Fibroblast of the conjunctiva (primary cell): ENCODE data around the gene AUTS2.
A peak's percentile ranks its signal among the peaks of the same experiment; 100 is the strongest.
"Not testable (repeated sequence)": the region's sequence is repeated elsewhere in the genome, so short reads cannot be mapped to it uniquely, and the experiment has no call there.

Experiments
- DNase-seq: peaks from one replicate; pipeline ENCODE4 v3.0.0-alpha.2; 2010; ENCODE audit warnings: low read depth

Gene AUTS2

DNA sequence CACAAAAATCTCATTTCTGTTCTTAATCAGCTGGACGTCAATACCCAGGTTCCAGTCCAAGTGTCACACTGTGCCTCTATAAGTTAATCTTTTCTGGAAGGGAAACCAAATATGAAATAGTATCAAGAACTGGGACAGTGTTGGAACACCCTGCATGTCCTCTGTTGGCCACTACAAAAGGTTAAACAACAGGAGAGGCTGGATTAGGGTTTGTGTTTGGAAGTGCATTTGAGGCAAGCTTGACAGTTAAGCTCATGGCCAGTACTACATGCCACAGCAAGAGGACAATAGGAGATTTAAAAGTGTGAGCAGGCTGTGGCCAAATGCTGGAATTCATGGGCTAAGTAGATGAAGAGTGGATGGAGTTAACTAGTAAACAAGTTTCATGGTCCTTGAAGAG lies 751.5 kb downstream of the AUTS2 start:
- DNase-seq, result no peak

DNA sequence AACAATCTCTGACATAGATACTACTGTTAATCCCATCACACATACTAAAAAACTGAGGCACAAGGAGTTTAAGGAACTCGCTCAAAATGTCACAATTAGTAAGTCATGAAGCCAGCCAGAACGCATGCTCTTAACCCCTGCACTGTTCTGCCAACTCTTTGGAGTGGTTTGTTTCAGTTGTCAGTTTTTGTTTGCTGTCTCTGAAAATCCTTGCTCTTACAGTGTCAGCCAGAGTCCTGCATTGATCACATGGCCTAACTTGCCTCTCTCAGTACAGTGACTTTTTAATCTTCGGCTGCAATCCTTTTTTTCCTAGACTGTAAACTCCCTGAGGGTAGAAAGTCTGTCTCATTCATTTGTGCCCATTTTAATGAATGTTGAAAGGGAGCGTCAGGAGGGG lies 753.8 kb downstream of the AUTS2 start:
- no peak for DNase-seq

DNA sequence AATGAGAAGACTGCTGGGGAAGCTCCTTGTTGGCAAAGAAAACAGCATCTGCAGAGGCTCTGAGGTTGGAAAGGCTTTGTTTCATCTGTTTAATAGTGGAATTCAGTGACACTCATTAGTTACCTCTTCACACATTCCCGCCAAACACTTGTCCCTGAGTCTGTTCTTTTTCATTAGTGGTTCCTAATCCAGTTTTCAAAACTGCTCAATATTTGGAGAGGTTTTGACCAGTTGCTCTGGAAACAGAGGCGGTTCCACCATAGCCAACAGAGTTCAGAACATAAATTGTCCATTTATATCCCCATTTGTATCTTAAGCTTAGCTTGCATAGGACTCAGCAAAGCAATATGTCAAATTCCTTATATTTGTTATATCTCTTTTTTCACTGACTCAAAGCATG lies 754.6 kb downstream of the AUTS2 start:
- no peak for DNase-seq

DNA sequence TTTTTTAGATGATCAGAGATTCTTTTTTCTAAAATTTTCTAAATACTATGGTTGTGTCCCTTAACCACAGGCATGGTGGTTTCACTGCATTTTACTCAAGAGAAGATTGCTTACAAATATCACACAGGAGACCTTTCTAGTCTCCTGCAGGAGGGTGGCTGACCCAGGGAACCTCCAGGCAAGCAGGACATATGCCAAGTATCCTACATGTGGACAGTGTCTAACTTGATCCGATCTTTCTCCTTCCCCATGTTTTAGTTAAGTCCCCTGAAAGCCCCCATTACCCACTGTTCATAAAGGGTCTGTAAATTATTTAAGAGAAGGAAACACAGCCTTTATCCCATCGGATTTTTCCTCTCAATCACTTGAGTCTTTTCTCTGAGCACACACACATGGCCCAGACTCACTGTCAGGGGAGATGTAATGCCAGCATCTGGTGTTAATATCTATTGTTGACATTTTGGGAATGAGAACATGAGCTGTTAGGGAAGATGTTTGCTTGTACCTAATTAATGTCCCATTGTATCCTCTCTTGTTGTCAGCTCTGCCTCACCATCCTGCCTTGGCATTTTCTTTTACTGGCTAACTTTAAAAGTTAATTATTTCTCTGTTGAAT lies 755.2 kb downstream of the AUTS2 start:
- DNase-seq, result peak; percentile 28

DNA sequence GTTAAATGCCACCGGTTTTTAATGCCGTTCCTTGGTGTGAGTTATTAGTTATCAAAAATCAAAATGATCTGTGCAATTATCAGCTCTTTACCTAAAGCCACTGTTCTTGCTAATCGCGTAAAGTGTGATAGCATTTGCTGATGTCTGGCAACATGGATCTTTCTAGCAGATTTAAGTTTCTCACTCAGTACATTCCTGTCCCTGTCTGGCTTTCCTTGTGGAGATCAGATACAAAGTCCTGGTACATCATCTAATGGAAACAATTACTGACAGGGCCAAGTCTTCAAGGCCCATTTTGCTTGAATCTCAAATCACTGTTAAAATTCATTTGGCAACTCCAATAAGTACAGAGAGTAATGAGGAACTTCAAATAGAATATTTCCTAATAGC lies 755.7 kb downstream of the AUTS2 start:
- DNase-seq, result no peak

DNA sequence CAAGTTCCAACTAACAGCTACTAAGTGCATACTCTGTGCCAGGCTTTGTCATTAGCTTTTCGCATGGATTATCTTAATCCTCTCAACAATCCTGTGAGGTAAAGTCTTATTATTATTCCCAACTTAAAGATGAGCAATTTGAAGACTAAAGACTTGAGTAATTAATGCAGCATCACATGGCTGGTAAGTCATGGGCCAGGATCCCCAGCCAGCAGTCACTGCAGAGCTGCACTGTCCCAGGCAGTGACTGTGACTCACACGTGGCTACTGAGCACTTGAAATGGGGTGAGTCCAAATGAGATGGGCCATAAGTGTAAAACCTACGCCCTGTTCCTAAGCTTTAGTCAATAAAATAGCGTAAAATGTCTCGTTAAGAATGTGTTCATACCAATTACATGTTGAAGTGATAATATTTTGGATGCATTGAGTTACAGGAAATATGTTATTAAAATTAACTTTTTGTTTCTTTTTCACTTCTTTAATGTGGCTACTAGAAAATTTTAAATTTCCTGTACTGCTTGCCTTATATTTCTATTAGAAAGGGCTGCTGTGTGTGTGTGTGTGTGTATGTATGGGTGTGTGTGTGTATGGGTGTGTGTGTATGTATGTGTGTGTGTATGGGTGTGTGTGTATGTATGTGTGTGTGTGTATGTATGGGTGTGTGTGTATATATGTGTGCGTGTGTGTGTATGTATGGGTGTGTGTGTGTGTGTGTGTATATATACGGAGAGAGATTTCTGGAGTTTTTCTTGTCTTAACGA lies 756.3 kb downstream of the AUTS2 start:
- DNase-seq, result no peak

DNA sequence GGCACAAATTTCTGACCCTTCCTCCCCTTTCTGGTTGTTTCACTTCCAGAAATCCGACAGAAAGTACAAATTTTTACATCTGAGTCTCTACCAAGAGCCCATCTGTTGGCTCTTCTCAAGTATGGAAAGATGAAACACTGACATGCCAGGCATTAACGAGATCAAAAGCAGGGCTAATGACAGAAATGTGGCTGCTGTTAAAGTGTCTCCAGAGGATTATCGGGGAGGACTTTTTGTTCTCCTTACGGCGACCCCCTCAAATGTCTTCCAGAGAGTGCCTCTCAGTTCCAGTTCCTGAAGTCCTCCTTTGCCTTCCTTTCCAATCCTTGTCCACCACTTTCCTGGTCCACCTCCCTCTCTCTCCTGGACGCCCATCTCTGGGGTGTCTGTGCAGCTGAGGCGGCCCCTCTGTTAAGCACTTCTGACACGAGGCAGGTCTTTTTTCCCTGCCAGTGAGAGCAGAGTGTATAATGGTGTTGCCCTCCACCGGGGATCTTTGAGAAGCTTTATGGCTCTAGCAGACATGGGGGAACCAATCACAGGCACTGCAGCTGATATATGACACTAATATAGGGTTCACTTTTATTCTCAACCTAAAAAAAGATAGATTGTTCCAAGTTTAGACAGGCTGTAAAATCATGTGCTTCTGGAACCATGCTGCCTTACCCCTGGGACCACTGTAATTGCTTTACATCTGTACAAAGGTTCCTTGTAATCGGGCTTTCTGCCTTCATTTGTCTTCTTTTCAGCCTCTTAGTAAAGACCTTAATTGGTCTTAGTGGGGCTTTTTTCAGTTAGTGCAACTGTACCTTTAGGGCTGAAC lies 757.1 kb downstream of the AUTS2 start:
- no peak for DNase-seq

DNA sequence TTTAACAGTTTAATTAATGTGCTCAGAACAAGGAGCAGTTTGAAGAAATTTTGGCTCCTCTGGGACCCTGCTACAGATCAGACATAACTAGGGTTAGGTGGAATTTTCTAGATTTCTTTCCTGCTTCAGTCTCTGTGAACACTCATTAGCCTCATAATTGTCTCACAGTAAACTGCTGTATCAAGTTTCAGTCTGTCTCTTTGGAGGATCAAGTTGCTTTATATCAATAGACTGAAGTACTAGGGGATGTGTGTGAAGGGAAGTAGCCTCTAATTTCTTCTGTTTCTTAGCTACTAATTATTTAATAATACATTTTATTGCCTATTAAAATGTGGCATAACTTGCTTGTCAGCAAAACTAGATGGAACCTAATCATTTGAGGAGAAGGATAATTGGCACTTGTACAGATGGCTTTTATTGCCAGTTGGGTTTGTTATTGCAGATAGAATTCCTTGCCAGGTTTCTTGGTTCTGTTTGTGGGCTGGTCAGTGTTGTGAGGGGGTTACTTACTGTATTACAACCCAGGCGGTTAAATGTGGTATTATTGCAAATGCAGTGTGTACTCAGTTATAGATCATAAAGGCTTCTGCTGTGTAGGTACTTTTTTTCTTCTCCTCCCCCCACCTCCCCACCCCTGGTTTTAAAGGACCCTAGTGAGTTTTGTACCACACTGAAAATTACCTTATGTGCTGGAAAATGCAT lies 758.0 kb downstream of the AUTS2 start:
- DNase-seq, result no peak

DNA sequence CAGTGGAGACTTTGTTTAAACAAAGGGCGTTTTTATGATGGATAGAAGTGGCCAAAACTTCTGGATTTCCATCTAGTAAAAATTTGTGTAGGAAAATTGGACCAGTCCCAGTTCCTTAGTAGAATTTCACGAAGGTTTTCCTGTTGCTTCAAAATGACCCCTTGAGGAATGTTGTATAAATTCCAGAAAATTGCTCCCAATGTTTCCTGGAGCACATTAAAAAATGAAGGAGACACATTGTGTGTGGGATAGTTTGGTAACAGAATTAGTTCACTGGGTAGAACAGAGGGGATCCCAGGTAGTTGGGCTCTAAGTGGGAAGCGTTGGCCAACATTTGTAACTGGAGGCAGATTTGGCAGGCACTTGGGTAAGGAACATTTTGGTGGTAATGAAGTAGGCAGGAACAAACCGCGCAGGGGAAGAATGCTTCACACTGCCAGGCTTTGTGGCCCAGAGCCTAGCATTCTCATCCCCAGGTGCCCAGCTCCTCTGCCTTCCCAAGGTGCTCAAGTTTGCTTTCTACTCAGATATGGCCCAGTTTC lies 758.6 kb downstream of the AUTS2 start:
- DNase-seq, result no peak

DNA sequence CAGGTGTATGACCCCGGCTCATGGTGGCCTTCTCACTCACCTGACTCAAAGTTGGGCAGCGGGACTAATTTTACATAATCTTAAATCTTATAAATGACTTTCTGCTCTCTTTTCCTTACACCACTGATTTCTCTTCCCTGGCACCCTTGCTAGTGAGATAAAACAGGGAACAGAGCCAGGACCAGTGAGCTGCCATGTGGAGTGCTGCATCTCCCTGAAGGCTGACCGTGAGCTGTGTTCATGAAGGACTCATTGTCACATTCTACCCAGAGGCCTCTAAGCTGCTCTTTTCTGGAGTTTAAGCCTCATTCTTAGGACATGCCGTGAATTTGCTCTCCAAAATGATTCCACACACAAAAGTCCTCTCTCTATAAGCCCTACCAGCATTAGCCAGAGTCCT lies 762.3 kb downstream of the AUTS2 start:
- DNase-seq, result no peak

DNA sequence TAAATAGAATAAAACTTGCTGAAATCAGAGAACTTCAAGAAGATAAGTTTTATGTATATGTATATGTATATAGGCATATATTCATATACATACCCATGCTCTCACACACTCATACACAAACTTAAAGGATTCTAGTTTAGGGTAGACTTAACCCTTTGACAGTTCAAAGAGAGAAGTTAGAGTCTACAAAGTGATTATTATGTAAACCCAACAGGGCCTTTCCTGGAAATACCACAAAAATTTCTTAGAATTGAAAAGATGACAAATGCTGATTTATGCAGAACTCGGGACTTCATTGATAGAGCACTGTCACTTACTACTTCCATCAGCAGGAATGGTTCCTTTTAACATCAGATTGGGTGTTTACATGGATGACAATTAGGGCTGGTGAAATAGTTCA lies 763.5 kb downstream of the AUTS2 start:
- no peak for DNase-seq

DNA sequence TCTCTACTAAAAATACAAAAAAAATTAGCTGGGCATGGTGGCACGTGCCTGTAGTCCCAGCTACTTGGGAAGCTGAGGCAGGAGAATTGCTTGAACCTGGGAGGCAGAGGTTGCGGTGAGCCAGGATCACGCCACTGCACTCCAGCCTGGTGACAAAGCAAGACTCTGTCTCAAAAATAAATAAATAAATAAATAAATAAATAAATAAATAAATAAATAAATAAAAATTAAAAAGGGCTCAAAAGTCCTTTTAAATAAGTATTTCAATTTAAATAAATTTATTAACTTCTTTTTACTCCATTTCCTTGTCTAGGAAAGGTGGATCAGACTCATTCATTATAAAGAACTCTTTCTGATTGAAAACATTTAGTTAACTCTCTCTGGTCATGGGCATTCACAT lies 766.1 kb downstream of the AUTS2 start:
- not testable (repeated sequence) for DNase-seq

DNA sequence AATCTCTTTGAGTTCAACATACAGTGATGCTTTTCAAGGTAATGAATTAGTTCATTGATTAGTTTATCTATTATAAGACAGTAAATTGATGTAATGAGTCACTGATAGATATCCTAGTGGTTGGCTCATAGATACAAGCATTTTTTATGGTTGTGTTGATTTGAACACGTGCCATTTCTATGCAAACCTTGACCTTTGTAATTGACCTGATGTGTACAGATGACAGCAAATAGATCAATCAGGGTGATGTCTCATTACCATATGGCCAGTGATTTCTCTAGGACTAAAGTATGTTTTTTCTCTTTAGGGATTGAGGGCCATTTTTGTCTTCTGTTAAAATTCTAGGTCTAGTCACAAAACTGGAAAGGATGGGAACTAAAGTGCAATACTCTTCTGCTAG lies 773.4 kb downstream of the AUTS2 start:
- DNase-seq, result no peak

DNA sequence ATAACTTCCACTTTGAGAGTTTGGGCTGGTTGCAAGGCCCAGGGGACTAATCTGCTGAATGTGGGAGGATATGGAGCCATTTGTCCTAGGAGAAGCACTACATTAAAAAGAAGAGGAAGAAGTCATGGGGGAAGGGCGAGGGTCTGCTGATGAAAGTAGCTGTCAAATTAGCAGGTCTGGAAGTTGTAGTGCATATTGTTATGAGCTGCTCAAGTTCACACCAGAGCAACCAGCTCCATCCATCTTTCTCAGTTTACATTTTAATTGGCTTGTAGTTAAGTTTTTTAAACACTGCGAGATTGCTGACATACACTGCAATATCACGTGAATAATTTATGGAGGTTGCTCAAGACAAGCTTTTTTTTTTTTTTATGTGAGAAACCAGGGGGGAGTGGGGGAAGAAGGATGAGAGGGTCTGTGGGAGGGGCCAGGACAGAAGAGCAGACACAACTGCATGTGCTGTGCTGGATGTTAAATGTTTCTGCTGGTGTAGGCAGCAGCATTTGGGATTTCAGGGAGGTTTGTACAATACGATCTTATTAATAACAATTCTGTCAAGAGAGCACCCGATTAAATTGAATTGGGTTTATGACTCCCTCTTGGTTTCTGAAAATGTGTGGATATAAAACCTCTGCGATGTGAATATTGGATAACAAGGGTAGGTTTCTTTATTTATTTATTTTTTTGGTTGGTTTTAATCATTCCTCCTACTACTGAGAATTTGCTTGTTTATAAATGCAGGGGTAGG lies 774.7 kb downstream of the AUTS2 start:
- DNase-seq, result no peak

DNA sequence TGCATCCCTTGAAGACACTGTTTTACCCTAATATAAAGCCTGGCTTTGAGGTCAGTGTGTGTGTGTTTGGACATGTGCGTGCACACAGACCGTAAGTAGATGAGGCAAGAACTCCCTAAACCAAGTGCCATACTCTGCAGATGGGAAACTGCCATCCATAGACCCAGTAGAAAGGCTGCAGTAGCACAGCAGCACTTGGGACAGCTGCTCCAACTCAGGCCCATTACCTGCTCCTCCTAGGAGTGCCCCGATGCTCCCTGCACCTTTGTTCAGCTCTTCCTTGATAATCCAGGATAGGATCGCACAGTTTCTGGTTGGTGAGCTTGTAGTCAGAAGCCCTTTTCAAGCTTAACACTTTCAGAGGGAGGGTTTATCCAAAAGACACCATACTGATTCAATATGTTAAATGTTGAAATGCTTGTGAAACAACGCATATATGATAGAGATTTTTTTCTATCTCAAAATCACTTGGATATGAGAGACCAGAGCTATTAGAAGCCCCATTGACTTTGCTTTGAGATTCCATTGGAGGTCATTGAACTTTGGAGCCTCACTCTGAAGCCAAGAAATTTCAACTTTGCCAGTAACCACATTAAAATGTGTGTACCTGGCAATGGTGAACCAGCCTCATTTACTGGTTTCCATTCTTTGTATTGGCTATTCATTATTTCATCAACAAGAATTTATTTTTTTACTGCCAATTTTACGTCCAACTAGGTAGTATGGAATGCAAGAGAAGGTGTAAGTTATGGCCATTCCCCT lies 776.7 kb downstream of the AUTS2 start:
- no peak for DNase-seq

DNA sequence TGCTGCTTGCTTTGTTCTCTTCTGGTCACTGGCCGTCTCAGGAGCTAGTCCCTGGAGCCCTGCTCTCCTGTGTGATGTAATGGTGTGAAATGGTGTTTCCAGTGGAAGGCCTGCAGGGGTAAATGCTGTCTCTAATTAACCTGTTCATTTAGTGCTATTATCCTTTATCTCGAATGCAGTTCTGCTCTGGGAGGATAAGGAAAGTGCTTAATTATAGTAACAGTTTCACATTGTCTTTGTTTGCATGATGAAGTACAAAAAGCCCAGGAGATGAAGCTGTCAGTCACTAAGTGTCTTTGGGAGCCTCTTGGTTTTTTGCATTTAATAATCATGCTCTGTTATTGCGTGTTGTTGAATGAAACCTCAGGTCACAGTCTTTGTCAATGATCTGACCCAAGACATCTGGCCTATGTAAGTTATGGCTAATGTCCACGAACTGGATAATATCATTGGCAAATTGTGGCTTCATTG lies 778.3 kb downstream of the AUTS2 start:
- no peak for DNase-seq

DNA sequence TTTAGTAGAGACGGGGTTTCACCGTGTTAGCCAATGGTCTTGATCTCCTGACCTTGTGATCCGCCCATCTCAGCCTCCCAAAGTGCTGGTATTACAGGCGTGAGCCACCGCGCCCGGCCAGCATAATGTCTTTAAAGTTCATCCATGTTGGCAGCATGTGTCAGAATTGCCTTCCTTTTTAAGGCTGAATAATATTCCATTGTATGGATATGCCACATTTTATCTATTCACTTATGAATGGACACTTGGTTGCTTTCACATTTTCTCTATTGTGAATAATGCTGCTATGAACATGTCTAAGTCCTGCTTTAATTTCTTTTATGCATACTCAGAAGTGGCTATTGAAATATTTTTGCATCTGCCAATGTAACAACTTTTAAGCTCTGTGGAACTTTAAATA lies 779.7 kb downstream of the AUTS2 start:
- no peak for DNase-seq

DNA sequence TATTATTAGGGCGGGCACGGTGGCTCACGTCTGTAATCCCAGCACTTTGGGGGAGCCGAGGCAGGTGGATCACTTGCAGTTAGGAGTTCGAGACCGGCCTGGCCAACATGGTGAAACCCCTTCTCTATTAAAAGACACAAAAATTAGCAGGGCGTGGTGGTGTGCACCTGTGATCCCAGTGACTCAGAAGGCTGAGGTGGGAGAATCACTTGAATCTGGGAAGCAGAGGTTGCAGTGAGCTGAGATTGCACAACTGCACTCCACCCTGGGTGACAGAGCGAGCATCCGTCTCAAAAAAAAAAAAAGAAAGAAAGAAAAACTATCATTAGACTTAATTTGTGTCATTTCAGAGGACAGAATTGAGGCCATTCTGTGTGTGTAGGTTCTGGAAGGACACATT lies 780.9 kb downstream of the AUTS2 start:
- no peak for DNase-seq

DNA sequence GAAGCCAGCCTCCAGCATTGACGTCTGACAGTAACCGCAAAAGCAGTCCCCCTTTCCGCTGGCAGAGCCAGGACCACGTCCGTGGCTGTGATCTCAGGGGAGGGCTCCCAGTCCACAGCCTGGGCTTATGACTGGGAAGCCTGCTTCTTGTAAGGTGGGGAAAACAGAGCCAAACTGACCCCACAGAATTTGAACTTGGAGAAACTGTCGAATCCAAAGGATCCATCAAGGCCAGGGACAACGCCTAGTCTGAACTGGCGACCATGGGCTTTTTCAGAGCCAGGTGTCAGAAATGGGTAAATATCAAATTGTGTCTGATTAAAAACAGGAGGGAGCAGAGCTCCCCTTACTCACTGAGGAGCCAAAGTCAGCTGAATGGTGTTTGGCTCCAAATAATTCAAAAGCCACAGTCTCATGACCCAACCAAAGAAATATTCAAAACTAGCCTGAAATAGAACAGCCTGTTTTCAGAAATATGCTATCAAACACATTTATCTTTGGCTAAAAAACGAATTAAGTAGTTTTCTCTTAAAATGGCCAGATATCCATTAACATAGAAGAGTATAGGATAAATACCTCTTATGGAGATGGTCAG lies 782.2 kb downstream of the AUTS2 start:
- DNase-seq, result peak; percentile 24

DNA sequence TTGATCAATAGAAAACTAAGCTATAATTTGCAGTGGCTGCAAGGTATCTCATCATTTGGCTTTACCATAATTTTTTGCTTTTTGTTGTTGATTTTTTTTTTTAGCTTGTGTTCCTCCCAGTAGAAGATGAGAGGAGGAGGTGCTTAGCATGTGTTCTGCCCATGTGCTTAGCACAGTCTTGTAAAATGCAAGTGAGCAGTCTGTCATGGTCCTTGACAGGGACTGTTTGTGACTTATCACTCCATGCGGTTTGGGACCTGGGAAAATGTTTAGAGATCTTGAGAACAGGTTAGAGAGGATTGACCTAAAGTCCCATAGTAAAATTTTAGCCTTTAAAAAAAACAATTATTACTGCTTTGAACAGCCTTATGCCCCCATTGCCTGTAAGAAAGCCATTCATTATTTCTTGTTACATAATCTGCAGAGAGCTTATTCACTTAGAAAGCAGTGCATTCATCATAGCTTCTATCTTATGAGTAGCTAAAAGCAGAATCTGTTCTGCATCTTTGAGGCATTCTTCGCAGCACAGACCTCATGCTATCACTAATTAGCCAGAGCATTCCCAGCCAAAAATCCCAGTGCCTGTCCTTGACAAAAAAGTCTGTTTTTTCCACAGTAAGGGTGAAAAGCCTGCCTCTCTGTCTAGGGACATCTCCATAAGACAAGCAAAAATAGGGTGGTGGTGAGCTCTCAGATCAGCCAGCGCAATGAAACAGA lies 784.9 kb downstream of the AUTS2 start:
- no peak for DNase-seq
